Hematopoietic multipotent progenitor cell (in vitro differentiated cells): ENCODE data around the gene ALDH3A1. TPM values are rescaled to one million over a fixed set of nuclear protein-coding genes. Genes with fewer than 3 reads are reported as not detected.
"Not testable (repeated sequence)": the region's sequence is repeated elsewhere in the genome, so short reads cannot be mapped to it uniquely, and the experiment has no call there.

Experiments
- DNase-seq, 3 donors: peaks; one replicate each; pipeline ENCODE4 v3.0.0-alpha.2; 2011 to 2015; ENCODE audit warnings: low read depth in 2 of 3, low spot score in 2 of 3
- total RNA-seq: library from RNA; depleted of rRNA; stranded (reverse); fragments of >200 nt; gene quantifications from one replicate; pipeline ENCODE4 v1.2.3, GENCODE V29; 2012

ALDH3A1 gene
- 0.81 TPM for total RNA-seq

DNA sequence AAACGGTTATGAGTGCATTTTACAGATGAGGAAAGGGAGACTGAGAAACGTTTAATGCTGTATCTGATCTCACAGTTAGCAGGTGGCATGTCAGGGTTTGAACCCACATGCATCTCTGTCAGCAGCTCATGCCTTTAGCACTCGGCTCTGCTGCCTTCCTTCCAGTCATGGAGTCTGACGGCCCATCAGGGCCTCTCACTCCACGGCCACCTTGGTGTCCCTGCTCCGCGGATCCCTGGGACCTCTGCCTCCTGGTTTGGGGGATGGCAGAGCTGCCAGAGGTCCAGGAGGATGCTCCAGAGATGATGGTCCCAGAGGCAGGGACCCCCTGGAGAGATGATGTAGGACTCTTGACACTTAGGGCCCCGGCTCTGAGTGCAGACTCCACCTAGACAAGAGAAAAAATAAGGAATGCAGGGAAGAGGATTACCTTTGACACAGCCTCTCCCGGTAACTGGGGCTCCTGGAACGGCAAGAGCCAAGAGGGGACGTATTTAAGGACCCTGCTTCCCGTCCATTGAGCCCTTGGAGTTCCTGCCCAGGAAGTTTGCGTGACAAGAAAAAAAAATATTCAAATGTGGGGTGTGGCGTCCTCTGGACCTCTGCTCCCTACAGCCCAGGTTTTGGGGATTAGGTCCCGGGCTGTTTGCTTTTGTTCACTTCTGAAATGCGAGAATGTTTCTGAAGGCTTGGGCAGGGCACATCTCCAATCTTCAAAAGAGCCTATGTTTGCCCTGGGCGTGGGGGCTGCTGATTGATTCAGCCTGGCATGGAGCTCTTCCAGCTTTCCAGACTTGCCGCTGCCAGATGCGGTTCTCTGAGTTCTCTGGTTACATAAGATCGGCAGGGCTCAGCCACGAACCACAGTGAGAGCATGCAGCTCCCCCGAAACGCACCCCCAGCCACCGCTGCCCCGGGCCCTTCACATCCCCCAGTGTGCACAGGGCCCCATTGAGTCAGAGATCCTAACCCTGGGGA is at the start of gene ALDH3A1:
Gene ALDH3A1 (minus strand): TSS at position 470 of the 978 bp plus-strand sequence. CDS start 3,169 bp downstream, outside the sequence.
- DNase-seq = no peak

DNA sequence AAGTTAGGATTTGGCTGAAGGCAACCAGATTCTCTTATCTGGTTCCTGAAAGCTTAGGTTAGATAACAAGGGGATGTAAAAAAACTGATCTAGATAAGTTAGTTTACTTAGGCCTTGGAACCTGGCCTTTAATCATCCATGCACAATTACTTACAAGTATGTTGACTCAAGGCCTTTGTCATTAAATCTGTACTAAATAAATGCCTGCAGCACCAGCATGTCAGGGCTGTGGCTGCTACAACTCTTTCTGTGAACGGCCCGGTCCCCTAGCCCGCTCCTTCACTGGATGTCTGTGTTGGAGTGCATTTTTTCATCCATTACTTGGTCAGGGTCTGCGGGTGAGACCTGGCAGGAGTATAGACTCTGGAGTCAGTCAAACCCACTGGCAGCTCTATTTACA is 48.4 kb upstream of the ALDH3A1 start:
- no peak for DNase-seq

DNA sequence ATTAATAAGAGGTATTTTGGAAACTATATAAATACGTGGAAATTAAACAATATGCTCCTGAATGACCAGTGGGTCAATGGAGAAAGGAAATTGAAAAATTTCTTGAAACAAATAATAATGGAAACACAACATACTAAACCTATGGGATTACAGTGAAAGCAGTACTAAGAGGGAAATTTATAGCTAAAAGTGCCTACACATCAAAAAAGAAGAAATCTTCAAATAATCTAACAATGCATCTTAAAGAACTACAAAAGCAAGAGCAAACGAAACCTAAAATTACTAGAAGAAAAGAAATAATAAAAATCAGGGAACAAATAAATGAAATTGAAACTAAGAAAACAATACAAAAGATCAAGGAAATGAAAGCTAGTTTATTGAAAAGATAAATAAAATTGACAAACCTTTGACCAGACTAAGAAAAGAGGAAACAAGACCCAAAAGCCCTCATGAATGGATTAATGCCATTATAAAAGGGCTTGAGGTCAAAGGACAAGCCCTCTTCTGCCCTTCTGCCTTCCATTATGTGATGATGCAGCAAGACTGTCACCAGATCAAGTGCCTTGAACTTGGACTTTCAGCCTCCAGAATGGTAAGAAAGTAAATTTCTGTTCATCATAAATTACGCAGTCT is 43.9 kb upstream of the ALDH3A1 start:
- no peak for DNase-seq

DNA sequence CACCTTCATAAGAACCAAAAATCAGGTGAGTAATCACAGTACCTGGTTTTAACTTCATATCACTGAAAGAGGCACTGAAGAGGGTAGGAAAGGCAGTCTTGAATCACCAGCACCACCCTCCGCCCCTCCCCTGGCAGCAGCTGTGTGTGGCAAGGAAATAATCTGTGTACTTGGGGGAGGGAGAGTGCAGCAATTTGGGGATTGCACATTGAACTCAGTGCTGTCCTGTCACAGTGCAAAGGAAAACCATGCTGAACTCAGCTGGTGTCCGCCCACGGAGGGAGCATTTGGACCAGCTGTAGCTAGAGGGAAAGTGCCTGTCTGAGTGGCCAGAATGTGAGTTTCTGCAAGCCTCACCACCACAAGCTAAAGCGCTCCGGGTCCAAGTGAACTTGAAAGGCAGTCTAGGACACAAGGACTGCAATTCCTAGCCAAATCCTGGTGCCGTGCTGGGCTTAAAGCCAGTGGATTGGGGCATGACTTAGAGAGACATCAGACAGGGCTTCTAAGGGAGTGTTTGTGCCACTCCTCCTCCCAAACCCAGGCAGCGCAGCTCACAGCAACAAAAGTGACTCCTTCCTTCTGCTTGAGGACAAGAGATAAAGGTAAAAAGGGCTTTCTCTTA is 39.7 kb upstream of the ALDH3A1 start:
- no peak for DNase-seq

DNA sequence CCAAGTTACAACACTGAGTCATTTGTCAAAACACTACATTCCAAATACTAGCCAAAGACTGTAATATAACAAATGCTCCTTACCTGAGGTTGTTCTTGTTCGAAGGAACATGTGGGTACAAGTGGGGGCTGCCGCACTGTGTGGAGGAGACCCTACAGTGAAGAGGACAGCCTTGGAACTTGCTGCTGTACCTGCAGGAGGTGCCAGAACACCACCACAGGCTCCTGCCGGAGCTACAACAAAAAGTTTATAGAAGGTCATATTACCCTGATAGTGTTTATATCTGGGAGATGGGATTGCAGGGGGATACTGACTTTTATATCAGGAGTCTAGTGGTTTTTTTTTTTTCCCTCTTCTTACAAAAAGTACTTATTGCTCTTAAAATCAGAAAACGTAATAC is 37.8 kb upstream of the ALDH3A1 start:
- no peak for DNase-seq

DNA sequence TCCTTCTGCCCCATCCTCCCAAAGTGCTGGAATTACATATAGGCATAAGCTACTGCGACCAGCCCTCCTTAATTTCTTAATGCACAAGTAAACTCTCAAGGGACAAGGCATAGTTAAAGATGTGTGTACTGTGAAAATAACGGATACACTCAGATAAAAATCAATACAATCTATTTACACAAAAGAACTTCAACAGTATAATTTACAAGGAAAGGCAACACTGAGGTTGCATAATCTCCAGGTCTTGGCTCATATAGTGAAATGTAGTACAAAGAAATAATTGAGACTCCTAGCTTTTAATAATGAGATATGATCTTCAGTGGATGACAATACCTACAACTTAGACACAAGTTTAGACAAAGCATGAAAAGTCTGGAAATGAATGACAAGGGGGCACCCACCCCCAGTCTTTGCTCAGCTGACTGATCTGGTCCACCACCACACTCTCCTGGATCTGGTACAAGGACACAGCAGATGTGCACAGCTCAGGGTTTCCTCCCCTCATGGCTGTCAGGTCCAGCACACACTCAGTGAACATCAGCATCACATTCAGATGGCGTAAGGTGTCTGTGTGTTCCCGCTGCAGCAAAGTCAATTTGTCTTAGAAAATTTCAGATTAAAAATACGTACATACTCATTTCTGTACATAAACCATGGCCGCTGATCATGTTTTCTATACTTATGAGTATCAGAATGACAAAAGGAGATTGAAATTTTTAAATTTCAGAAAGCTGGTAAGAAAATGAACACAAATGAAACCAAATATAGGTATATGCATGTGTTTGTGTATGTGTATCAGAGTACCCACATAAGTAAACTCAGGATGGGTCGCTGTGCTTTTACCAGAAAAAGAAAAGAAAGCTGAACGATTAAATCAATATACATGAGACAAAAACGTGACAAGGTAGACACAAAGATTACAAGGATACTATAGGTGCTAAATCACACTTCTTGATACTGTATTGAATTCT is 33.7 kb upstream of the ALDH3A1 start:
- no peak for DNase-seq

DNA sequence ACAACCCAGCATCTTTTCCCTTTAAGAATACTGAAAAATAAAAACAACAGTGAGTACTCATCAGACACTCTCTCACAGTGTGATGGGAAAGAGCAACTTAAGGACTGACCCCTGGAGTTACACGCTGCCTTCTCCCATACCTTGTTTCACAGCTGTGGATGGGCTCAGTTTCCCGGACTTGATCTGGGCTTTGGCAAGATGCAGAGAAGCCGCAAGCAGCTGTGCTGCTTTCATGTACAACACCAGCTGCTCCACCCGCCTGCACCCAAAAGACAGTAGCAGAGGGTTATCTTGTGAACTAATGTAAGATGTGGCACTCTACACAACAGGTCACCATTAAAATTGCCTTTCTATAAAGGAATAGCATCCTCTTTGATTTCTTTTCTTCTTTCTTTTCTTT is 32.7 kb upstream of the ALDH3A1 start:
- no peak for DNase-seq

DNA sequence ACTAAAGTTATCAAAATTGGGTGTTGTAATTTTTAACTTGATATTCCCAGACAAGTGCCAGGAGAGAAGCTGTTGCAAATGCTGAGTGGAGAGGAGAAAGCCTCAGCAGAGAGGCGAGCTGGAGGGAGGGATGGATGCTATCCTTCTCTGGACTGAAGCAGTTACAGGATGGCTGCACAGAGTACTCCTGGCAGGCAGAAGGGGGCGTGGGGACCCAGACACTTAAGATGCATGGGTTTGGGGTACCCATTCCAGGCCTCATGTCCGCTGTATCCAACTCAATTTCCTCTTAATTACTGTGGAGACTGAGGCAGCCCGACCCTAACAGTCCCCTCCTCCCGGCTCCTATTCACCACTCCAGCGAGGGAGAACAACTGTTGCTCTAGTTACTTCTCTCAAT is 25.4 kb upstream of the ALDH3A1 start:
- DNase-seq = no peak

DNA sequence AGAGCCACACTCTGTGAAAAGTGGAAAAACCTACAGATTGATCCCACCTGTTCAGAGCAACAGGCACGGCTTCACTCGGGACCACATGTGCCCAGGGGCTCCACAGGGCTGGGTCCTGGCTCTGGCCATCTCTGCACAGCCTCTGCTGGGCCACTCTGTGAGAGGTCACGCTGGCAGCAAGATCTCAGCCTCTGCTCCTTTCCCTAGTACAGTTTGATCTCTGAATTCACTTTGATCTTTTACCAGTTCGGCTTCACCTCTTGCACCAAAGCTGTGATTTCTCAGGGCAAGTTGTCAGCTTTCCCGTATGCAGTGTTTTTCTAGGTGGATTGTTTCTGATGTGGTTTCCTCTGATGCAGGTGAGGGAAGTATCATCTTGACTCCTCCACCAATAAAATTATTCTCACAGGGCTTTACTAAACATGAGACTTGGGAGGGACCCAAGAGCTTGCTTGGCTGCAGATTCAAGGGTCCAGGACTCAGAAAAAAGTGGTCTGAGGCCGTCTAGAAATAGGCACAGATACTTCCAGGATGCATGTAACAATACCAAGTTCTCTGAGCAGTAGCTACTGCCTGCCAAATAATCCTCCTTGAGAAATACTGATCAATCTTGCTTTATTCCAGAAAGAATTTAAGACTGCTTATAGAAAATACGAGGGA is 24.0 kb upstream of the ALDH3A1 start:
- DNase-seq = peak in 1 of 3 donors; percentile 36

DNA sequence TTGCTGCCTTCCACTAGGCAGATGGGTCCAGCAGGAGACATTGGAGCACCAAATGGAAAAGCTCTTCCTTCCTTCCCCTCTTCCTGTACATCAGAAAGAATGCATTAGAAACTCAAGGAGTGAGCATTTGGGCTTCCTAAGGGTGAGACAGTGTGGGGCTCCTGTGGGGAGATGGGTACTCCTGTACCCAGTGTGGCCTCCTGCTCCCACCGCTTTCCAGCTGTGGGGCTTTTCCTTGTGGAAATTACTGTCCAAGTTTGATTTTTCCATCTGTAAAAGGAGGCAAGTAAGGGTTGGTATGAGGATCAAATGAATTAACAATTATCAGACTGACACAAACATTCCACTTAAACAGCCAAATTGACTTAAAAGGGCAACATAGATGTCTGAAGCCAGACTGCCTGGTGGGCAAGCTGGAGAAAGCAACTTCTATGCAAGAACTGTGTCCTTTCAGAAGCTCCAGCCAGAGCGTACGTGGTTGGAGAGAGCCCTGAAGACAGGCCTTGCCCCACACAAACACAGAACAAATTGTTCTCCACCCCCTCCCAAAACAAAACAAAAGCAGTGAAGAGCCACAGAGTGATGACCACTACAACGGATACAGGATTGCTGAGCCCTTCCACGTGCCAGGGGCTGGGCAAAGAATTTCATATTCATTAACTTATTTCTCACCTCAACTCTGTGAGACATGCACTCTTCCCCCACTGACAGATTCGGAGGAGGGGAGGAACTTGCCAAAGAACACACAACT is 23.1 kb upstream of the ALDH3A1 start:
- no peak for DNase-seq

DNA sequence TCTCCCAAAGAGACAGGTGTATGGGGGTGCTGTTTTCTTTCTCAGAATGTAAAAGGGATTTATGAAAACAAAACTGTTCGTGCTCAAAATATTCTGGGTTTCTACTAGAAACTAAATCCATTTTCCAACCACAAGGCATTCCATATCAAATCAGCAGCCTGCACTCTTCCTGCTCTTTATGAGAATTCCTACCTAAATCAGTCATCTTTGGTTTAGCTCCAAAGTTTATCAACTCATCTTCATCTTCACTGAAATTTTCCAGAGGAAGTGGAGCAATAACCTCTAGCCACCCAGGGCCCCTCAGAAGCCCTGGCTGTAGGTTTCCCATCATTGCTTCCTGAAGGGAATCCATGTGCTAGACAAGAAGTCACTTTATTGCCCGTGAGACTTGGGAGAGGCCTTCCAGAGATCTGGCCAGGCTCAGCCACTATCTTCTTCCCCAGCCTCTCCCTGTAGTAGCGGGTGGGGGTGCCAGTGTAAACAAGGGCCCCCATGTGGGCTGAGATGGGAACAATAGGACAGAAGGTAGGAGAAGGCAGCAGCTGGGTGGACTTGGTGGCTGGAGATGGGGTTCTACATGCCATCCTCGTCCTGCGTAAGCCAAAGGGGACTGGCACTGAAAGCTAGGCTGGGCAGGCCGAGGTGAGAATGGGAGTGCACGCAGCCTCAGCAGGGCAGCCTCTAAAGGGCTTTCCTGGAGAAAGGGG is 22.0 kb upstream of the ALDH3A1 start:
- DNase-seq = no peak

DNA sequence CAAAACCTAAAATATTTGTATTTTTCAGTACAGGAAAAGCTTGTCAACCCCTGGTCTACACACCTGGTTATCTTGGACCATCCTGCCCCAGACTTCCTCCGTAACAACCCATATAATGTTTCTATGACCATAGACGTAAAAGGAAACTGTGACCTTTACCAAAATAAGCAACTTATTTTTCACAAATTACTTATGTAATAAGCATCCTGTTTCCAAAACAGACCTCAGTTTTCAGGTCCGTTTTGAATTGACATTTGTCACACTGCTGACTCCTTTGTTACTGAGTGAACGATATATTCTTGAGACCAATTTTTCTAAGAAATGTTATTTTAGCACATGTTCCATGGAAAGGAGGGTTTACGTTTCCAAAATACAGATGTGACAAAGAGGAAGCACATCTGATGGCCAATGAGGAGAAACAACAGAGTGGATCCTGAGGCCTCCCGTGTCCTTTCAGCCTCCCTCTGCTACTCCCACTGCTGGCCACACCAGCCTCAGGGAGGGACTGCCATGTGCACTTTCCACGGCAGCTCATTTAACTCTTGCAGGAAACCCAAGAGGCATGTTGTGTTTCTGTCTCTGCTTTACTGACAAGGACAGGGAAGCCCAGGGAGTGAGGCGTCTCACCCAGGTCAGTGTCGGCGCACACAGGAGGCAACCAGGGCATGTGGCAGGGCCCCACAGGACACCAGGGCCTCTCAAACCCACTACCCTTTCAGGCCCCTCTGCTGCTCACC is 20.1 kb upstream of the ALDH3A1 start:
- no peak for DNase-seq

DNA sequence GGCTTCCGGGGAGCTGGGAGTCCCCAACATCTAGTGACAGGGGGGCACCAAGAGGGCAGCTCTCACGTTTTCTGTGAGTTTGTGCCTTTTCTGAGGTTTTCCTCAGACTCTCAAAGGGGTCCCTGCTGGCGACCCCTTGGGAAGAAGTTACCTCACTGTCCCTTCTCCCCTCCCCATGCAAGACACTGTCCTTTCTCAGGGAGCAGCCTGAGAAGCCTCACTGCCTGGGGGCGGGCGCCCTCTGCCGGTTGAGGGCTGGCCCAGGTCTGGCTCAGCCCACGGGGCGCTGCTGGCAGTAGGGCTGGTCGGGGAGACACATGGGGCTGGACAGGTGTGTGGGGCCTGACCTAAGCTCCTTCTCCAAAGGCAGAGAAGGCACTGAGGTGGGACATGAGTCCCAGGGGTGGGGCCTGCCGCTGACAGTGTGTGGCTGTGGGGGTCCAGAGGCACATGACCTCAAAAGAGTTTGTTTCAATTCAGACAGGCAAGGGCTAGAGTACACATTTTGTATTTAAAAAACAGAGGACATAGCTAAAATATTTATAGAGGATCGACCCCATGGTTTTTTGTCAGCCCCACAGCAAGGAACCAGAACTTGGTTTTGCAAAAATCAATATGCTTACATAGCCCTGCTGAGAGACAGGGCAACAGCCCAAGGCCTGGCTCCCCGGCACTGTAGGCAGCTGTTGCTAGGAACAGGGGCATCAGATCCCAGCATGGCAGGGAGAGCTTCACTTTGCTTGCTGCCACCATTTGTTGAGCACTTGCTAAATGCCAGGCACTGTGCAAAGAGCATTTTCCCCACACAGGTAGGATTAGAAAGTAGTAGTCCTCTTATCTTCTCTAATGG is 18.5 kb upstream of the ALDH3A1 start:
- DNase-seq = peak; percentile 53 to 69 (median 65)

DNA sequence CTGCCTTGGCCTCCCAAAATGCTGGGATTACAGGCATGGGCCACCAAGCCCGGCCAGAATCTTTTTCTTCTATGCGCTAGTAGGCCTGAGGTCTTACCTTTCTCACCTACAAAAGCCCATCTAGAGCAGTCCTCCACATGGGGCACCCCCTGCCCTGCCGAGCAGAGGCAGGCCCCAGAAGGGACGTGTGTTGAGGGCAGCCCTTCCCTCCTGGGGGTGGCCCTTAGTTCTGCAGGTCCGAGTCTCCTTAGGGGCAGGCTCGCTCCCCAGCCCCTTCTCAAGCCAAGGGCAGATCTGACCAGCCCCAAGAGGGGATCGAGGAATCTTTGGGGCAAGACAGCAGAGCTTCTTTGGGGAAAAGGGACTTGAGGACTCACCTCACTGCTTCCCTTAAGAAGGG is 17.9 kb upstream of the ALDH3A1 start:
- no peak for DNase-seq

DNA sequence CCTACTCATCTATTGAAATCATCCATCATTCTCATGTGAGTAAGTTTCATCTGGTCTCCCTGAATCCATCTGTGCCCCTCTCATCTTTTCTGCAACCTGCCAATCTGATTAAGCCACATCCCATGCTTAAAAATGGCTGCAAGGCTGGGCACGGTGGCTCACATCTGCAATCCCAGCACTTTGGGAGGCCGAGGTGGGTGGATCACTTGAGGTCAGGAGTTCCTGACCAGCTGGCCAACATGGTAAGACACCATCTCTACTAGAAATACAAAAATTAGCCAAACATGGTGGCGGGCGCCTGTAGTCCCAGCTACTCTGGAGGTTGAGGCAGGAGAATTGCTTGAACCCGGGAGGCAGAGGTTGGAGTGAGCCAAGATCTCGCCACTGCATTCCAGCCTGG is 15.9 kb upstream of the ALDH3A1 start:
- DNase-seq = not testable (repeated sequence)

DNA sequence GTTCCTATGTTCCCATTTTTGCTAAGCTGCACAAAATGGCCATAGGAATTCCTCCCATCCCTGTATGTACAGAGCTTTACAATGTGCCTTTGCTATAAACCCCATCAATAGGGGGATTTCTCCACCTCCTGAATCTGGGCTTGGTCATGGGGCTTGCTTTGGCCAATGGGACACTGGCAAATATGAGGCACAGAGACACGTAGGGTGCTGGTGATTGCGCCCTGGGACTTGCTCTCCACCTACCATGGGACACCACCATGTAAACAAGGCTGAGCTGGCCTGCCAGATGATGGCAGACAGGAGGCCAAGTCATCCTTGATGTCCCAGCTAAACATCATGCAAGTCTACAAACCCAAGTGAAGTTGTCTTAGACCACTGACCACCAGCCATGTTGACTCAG is 15.3 kb upstream of the ALDH3A1 start:
- no peak for DNase-seq

DNA sequence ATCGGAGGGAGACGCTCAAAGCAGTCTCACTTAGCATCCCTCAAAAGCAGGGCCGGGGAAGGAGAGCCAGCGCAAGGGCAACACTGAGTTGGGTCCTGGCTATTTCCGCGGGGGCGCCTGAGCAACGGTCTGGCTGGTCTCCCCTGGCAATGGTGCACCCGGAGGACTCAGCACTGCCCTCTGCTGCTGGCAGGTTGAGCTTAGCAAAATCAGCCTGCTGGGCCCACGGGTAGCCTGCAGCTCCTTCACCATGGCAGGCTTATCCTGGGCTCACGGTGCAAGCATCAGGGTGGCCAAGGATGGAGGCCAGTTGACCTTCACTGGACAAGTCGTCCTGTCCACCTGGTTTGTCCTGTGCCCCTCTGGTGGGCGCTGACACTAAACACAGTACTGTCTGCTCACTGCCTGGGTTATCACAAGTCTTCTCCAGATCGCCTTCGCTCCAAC is 14.4 kb upstream of the ALDH3A1 start:
- DNase-seq = peak; percentile 47 to 76 (median 73)
